Testis (tissue), 3 donors: ENCODE results near the gene PTPRU. TPM values are rescaled to one million over a fixed set of nuclear protein-coding genes. Genes with fewer than 3 reads are reported as not detected.

Experiments used
- DNase-seq: peaks from one replicate; pipeline ENCODE4 v3.0.0-alpha.2; 2019
- H3K27ac ChIP-seq, 2 donors: fragments of 200-600 bp; sonication (generic); one replicate each; pipeline ENCODE4 v1.5.1; 2019
- H3K27me3 ChIP-seq: fragments of 200-600 bp; sonication (generic); one replicate; pipeline ENCODE4 v1.5.1; 2019
- H3K36me3 ChIP-seq: fragments of 200-600 bp; sonication (generic); one replicate; pipeline ENCODE4 v1.5.1; 2017; ENCODE audit warnings: low read depth; ENCODE audit errors: missing control alignments
- H3K4me1 ChIP-seq: fragments of 200-600 bp; sonication (generic); one replicate; pipeline ENCODE4 v1.5.1; 2019
- H3K4me3 ChIP-seq, 2 donors: fragments of 200-600 bp; sonication (generic); one replicate each; pipeline ENCODE4 v1.5.1; 2017 to 2019
- H3K9me3 ChIP-seq: fragments of 200-600 bp; sonication (generic); one replicate; pipeline ENCODE4 v1.5.1; 2017
- CTCF ChIP-seq, 3 experiments: fragments of 450-650 bp in 2 of 3; fragments of 200-600 bp in 1 of 3; sonication (generic) in 1 of 3; IDR thresholded peaks; one replicate each; pipeline ENCODE4 v1.5.1; 2016 to 2019; ENCODE audit warnings: antibody characterized with exemption in 3 of 3, mild to moderate bottlenecking in 2 of 3, moderate library complexity in 1 of 3
- POLR2A ChIP-seq: fragments of 450-650 bp; IDR thresholded peaks from one replicate; pipeline ENCODE4 v1.6.1; 2017; ENCODE audit warnings: antibody characterized with exemption, mild to moderate bottlenecking, moderate library complexity
- WGBS, 2 donors: methylation state at CpG; one replicate each; pipeline ENCODE4 v1.1.5; 2018; 5-methylcytosine and 5-hydroxymethylcytosine counted together
- intact Hi-C: fragments of 100-400 bp; cut with DNase I; formaldehyde crosslinking; loops from one replicate; pipeline ENCODE4 v1.15.1; 2023; ENCODE audit warnings: low total_unique reads
- polyA plus RNA-seq: library from polyadenylated mRNA; stranded (reverse); fragments of 350-450 nt; fragmentation: Illumina TruSeq; extraction: RNeasy Lipid Tissue Mini Kit (QIAGEN cat#74804); gene quantifications from one replicate; pipeline ENCODE4 v1.2.3, GENCODE V29; 2014; ENCODE audit warnings: low read depth, low replicate concordance; ENCODE audit not compliant: insufficient read depth
- total RNA-seq, 2 donors: library from RNA; depleted of rRNA; stranded (reverse); fragments of >200 nt; gene quantifications; one replicate each; pipeline ENCODE4 v1.2.3, GENCODE V29; 2016

Gene PTPRU
- total and polyA plus RNA-seq, 3 donors from 2014 or later: 13.3 to 39.1 (median 21.7) TPM

GRCh38 chr1:29255134-29255666 is 18.9 kb downstream of the PTPRU start:
- no peaks in the 10 kb centered on the region for H3K27me3 ChIP-seq
- 89 to 97% methylated on average over 10 of the region's 10 CpGs for WGBS, 2 donors
- no peak for DNase-seq
- peaks cover 20% of the 10 kb centered on the region for H3K4me1 ChIP-seq
- H3K9me3 ChIP-seq: no peaks in the 10 kb centered on the region
- intact Hi-C loops: no loop called here
- no peak for TF ChIP-seq POLR2A
- TF ChIP-seq CTCF (IDR thresholded peaks at IDR 0.05): no peak
- no peaks in the 10 kb centered on the region for H3K36me3 ChIP-seq
- no peak overlapping the region for H3K27ac ChIP-seq
- no peak overlapping the region for H3K4me3 ChIP-seq

DNA sequence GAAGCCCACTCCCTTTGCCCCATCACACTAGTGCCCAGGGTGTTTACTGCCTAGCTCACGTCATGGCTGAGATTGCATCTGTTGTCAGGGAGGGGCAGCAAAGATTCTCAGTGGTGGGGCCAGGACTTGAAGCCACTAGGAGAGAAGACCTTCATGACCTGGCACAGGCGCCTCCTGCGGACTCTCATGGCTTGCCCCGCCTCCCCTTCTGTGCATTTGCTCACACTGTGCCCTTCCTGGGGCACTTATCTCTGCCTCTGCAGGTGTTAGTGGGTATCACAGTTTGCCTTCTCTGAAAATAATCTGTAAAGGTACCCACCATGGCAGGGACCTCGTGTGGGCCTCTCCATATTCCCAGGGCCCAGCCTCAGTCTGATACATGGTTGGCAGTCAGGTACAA is 20.1 kb downstream of the PTPRU start:
- 82 to 86% methylated on average over 4 to 5 of the region's 5 CpGs for WGBS, 2 donors
- H3K4me1 ChIP-seq: peaks cover 20% of the 10 kb centered on the region
- no peaks in the 10 kb centered on the region for H3K36me3 ChIP-seq
- H3K9me3 ChIP-seq: no peaks in the 10 kb centered on the region
- no peak for DNase-seq
- no peaks in the 10 kb centered on the region for H3K27me3 ChIP-seq
- H3K4me3 ChIP-seq: no peak overlapping the region
- intact Hi-C loops: no loop called here
- TF ChIP-seq POLR2A: no peak
- H3K27ac ChIP-seq: no peak overlapping the region

GRCh38 chr1:29256979-29257804 is 20.9 kb downstream of the PTPRU start:
- Histone ChIP-seq H3K27ac (no peak overlapping the region), H3K27me3 (no peaks in the 10 kb centered on the region), H3K9me3 (no peaks in the 10 kb centered on the region), H3K4me1 (peaks cover 20% of the 10 kb centered on the region), H3K36me3 (no peaks in the 10 kb centered on the region), H3K4me3 (no peak overlapping the region)
- intact Hi-C loops: no loop called here
- no peak for DNase-seq
- TF ChIP-seq CTCF (IDR thresholded peaks at IDR 0.05) (no peak), POLR2A (no peak)
- WGBS, 2 donors: 40 to 51% methylated on average over 11 of the region's 11 CpGs

- 86 to 91% methylated on average over 12 to 16 of the region's 16 CpGs for WGBS, 2 donors
- no peak overlapping the region for H3K4me3 ChIP-seq
- no peak overlapping the region for H3K27ac ChIP-seq
- intact Hi-C loops: no loop called here
- no peak for TF ChIP-seq CTCF (IDR thresholded peaks at IDR 0.05)
- no peak for TF ChIP-seq POLR2A
- no peaks in the 10 kb centered on the region for H3K9me3 ChIP-seq
- H3K36me3 ChIP-seq: no peaks in the 10 kb centered on the region
- H3K4me1 ChIP-seq: peaks cover 20% of the 10 kb centered on the region
- no peaks in the 10 kb centered on the region for H3K27me3 ChIP-seq
- no peak for DNase-seq
These were observed 22.1 kb downstream of the PTPRU start for GRCh38 chr1:29258189-29258975.
